GM21515 (cell line): ENCODE results near the gene RNF5.
"Not testable (repeated sequence)": the region's sequence is repeated elsewhere in the genome, so short reads cannot be mapped to it uniquely, and the experiment has no call there.

ENCODE experiments used
- ATAC-seq: cut with Tn5 transposase; IDR thresholded peaks from one replicate; pipeline ENCODE4 v1.9.1; 2021; ENCODE audit not compliant: unreplicated experiment

The RNF5 gene

GRCh38 chr6:32203426-32204267 is 25.4 kb downstream of the RNF5 start:
- no peak for ATAC-seq

- no peak for ATAC-seq
Measured at GRCh38 chr6:32204268-32204715, 26.1 kb downstream of the RNF5 start.

DNA sequence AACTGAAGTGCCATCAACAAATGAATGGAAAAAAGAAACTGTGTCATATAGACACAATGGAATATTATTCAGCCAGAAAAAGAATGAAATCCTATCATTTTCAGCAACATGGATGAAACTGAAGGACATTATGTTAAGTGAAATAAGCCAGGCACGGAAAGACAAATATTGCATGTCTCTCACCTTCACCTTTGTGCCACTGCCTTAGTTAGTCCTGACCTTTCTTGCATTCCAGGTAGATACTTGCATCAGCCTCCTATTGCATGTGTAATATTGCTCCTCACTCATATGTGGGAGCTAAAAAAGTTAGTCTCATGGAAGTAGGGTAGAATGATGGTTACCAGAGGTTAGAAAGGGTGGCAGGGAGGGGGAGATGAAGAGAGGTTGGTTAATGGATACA is 30.8 kb downstream of the RNF5 start:
- no peak for ATAC-seq

- ATAC-seq: no peak
Measured at GRCh38 chr6:32210191-32210601, 32.0 kb downstream of the RNF5 start.

GRCh38 chr6:32211432-32211831 is 33.2 kb downstream of the RNF5 start:
- ATAC-seq: not testable (repeated sequence)

DNA sequence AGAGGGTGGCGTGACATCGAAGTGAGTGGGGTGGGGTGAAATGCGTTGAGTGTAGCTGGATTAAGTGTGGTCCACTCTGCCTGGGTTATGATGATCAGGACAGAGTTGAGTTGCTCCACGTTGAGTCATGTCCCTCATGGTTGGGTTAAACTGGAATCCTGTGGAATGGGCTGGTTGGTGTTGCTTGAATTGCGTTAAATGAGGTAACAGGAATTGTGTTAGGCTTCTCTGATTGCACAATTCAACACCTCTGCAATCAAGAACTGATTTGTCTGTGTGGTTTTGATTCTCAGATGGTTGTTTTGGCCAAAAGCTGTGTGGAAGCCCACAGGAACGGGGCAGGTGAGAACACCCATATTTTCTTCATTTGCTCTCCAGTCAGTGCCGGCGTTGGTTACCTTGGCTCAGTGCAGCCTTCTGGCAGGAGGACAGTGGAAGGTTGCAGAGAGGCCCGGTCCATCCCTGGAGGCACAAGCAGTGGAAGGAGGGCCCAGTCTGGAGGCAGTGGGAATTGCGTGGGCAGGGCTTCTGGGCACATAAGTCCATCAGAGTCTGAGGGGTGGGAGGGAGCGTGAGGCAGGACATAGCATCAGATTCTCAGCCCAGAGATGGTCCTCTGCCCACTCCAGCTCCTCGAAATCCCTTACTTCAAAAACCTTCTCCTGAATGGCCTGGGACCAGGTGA is 34.0 kb downstream of the RNF5 start:
- ATAC-seq: no peak

DNA sequence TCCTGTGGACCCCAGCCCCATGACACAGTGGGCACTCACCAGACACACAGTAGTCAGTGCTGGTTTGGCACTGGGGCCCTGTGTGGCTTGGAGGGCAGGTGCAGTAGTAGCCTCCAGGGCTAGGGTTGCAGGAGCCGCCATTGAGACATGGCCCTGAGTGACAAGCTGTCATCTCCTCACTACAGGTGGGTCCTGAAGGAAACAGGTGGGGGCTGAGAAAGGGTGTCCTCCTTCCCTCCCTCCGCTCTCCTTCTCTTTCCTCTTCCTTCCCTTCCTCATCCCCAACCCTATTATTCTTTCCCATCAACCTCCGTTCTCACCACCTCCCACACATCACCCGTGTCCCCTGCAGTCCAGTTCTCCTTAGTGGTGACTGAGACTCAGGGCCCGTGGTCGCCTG is 35.4 kb downstream of the RNF5 start:
- ATAC-seq: no peak

GRCh38 chr6:32214126-32214525 is 35.9 kb downstream of the RNF5 start:
- no peak for ATAC-seq

GRCh38 chr6:32215617-32216016 is 37.4 kb downstream of the RNF5 start:
- ATAC-seq: no peak

DNA sequence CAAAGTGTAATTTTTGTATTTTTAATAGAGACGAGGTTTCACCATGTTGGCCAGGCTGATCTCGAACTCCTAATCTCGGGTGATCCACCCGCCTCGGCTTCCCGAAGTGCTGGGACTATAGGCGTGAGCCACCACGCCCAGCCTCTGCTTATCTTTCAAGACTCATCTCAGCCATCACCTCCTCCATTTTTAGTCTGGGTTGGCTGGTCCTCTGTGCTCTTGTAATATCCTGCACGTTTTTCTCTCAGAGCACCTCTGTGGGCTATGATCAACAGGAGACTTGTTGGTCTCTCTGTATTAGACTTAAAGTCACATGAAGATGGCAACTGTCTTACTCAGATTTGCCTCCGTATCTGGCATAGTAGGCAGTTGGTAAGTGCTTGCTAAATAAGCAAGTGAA is 38.1 kb downstream of the RNF5 start:
- ATAC-seq: no peak

DNA sequence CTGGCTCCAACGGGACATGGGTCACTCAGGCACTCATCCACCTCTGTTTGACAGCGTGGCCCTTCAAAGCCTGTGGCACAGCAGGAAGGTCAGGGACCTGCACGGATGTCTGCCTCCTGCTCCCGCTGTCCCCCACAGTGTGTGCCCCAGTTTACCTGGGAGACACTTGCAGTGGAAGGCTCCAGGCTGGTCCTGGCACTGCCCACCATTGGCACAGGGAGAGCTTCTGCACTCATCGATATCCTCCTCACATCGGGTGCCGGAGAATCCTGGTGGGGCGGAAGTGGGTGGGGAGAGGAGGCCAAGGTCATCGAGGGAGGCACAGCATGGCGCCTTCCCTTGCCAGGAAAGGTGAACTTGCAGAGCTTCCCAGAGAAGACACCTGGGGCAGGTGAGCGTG is 38.8 kb downstream of the RNF5 start:
- ATAC-seq: no peak

- no peak for ATAC-seq
Measured at GRCh38 chr6:32218167-32218566, 40.0 kb downstream of the RNF5 start.

- ATAC-seq: no peak
Measured at GRCh38 chr6:32220021-32220420, 41.8 kb downstream of the RNF5 start.

- no peak for ATAC-seq
Measured at GRCh38 chr6:32222333-32223230, 44.4 kb downstream of the RNF5 start.

DNA sequence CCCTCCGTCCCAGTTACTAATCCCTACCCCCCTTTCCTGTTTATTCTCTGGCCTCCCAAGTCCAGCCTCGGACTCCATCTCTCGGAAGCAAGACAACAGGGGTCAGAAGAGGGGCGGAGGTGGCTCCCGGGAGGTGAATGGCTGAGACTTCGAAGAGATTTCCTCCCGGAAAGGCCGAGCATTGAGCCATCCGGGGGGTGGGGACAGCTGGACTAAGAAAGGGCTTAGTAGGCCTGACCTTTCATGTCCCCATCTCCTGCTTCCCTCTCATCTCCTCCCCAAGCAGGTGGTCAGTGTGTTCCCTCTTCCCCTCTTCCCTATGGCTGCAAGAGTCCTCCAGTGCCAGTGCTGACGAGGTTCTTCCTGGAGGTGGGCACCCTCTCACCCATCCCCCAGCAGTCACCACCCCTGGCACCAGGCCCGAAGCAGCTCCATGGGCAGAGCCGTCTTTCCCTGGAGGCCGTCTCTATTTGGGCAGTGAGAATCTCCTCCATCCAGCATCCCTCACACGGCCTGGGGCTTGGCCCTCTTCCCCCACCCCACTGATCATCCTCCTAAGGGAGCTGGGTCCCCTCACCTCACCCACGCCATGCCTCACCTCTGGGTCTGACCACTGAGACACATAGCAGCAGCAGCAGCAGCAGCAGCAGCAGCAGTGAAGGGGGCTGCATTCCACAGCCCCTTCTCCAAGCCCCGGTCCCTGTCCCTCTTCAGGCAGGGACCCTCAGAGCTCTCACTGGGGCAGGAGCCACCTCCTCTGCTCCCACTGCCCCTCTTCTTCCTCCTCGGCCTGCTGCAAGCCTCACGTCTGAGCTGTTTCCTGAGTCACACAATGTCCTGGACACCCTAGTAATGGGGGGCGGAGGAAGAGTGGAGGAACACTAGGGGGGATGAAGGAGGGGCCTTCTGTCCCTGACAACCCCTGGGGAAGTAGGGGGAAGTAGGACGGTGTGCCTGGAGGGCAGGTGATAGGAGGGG is 45.3 kb downstream of the RNF5 start, which contains the start of gene NOTCH4:
Gene NOTCH4, minus strand, starts transcription at position 810 of the 978 bp plus-strand sequence. Its CDS starts 139 bp downstream, at position 671.
- no peak for ATAC-seq

- ATAC-seq: no peak
Measured at GRCh38 chr6:32224696-32225095, 46.5 kb downstream of the RNF5 start.

DNA sequence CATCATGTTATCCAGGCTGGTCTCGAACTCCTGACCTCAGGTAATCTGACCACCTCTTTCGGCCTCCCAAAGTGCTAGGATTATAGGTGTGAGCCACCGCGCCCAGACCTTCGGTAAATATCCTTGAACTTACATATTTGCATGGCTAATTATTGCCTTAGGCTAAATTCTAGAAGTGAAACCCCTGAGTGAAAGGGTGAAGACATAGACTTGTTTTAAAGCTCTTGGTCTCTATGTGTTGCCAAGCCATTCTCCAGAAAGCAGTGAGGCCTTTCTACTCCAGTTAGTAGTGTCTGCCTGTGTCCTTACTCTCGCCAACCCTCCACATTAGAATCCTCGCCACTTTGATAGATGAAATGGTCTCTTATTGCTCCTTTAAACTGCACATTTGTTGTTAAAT is 48.2 kb downstream of the RNF5 start:
- no peak for ATAC-seq
